T-cell (primary cell): ENCODE data around the gene PRDM16. TPM values are rescaled to one million over a fixed set of nuclear protein-coding genes. Genes with fewer than 3 reads are reported as not detected.

ENCODE experiments used
- ATAC-seq, 4 experiments: fragments of 200-7000 bp in 3 of 4; fragments of 150-1000 bp in 1 of 4; cut with Tn5 transposase; replicated peaks in 1 of 4; 1 replicate in 3 of 4; 2 replicates in 1 of 4; pipeline ENCODE4 v1.10.0; 2021; ENCODE audit warnings: moderate library complexity in 3 of 4, mild to moderate bottlenecking in 2 of 4, moderate number of reproducible peaks in 1 of 4
- CTCF ChIA-PET, 2 donors: fragments of 300-600 bp; sonication (Branson Sonifier 250); formaldehyde crosslinking; loops; one replicate each; lab custom pipeline; 2022; ENCODE audit warnings: antibody characterized with exemption in 2 of 2; lab: Charles Lee
- POLR2A ChIA-PET, 2 donors: fragments of 300-600 bp; sonication (Branson Sonifier 250); formaldehyde crosslinking; loops; one replicate each; lab custom pipeline; 2022; ENCODE audit warnings: antibody characterized with exemption in 2 of 2; lab: Charles Lee
- DNase-seq, 35 experiments: peaks; one replicate each; pipeline versions ENCODE4 v3.0.0 to v3.0.0-alpha.2; 2013 to 2023
- H3K27ac ChIP-seq: one replicate; pipeline ENCODE4 v1.5.1; 2013; ENCODE audit warnings: low read length
- H3K27me3 ChIP-seq, 2 experiments: replicated peaks in 1 of 2; 1 replicate in 1 of 2; 2 replicates in 1 of 2; pipeline versions ENCODE4 v1.6.1 to v1.7.0; 2013; ENCODE audit warnings: low read length in 1 of 2, mixed read lengths in 1 of 2; ENCODE audit not compliant: control insufficient read depth in 2 of 2, insufficient read depth in 2 of 2; ENCODE audit errors: extremely low read depth in 1 of 2
- H3K36me3 ChIP-seq, 2 donors: 1 replicate in 1 of 2; 2 replicates in 1 of 2; pipeline versions ENCODE4 v1.6.1 to v1.7.0; 2013; ENCODE audit warnings: low read length in 1 of 2; ENCODE audit not compliant: control insufficient read depth in 2 of 2, insufficient read depth in 1 of 2; ENCODE audit errors: extremely low read depth in 1 of 2
- H3K4me1 ChIP-seq, 2 experiments: 1 replicate in 1 of 2; 2 replicates in 1 of 2; pipeline versions ENCODE4 v1.6.1 to v1.7.0; 2013; ENCODE audit warnings: low read length in 2 of 2, mixed read lengths in 1 of 2; ENCODE audit not compliant: insufficient read depth in 2 of 2, control insufficient read depth in 1 of 2; ENCODE audit errors: extremely low read depth in 1 of 2
- H3K4me3 ChIP-seq, 2 donors: 1 replicate in 1 of 2; 2 replicates in 1 of 2; pipeline versions ENCODE4 v1.5.1 to v1.7.0; 2013; ENCODE audit warnings: mild to moderate bottlenecking in 2 of 2, low read length in 1 of 2, moderate library complexity in 1 of 2; ENCODE audit not compliant: control insufficient read depth in 1 of 2; ENCODE audit errors: extremely low read depth in 1 of 2
- H3K9me3 ChIP-seq: 2 replicates; pipeline ENCODE4 v1.7.0; 2013
- H3K27ac Mint-ChIP-seq, 2 donors: one replicate each; pipeline ENCODE4 v1.8.0; 2020 to 2021; ENCODE audit warnings: mild to moderate bottlenecking in 2 of 2, mixed read lengths in 2 of 2
- H3K27me3 Mint-ChIP-seq, 2 donors: one replicate each; pipeline ENCODE4 v1.8.0; 2021 to 2022; ENCODE audit warnings: mixed read lengths in 2 of 2
- H3K36me3 Mint-ChIP-seq: one replicate; pipeline ENCODE4 v1.8.0; 2021; ENCODE audit warnings: mixed read lengths
- H3K4me1 Mint-ChIP-seq, 3 donors: one replicate each; pipeline ENCODE4 v1.8.0; 2020 to 2022; ENCODE audit warnings: mixed read lengths in 3 of 3, mild to moderate bottlenecking in 1 of 3
- H3K4me3 Mint-ChIP-seq, 3 donors: one replicate each; pipeline ENCODE4 v1.8.0; 2020 to 2022; ENCODE audit warnings: mild to moderate bottlenecking in 3 of 3, mixed read lengths in 3 of 3, moderate library complexity in 3 of 3
- H3K9me3 Mint-ChIP-seq, 3 donors: one replicate each; pipeline ENCODE4 v1.8.0; 2020 to 2022; ENCODE audit warnings: mixed read lengths in 3 of 3
- WGBS: methylation state at CpG from one replicate; pipeline ENCODE4 v1.1.5; 2013; ENCODE audit warnings: missing lambda C conversion rate; ENCODE audit not compliant: insufficient coverage; 5-methylcytosine and 5-hydroxymethylcytosine counted together
- total RNA-seq, 35 experiments: library from RNA in 6 of 35; stranded (reverse) in 6 of 35; fragments of 120-200 nt in 1 of 35; gene quantifications; one replicate each; pipeline versions ENCODE4 v1.2.1 to v1.2.4 and lab custom pipeline; 2013 to 2026

PRDM16 gene
- total RNA-seq, 5 donors from 2014 or later (not counting 1 experiment from before 2014, with no cell fraction given): 0.15 to 0.70 (median 0.24) TPM; not detected in 1

GRCh38 chr1:3459940-3460671 is 391.1 kb downstream of the PRDM16 start:
- Histone ChIP-seq H3K36me3 (no peaks in the 10 kb centered on the region), H3K9me3 (no peaks in the 10 kb centered on the region), H3K27me3 (peaks cover 0 to 5% of the 10 kb centered on the region in 2 experiments), H3K4me1 (peaks cover 0 to 1% of the 10 kb centered on the region in 2 experiments), H3K27ac (no peak overlapping the region), H3K4me3 (no peak overlapping the region)
- H3K9me3 Mint-ChIP-seq: no peaks in the 10 kb centered on the region
- H3K4me3 Mint-ChIP-seq: no peak overlapping the region
- 83% methylated on average over 22 of the region's 23 CpGs for WGBS
- no peak for DNase-seq
- H3K36me3 Mint-ChIP-seq: no peaks in the 10 kb centered on the region
- H3K4me1 Mint-ChIP-seq: peaks cover 0 to 2% (median 0%) of the 10 kb centered on the region in 3 donors
- ChIA-PET CTCF (no interaction called here), POLR2A (no interaction called here)
- no peak overlapping the region for H3K27ac Mint-ChIP-seq
- H3K27me3 Mint-ChIP-seq: peaks cover 0 to 2% of the 10 kb centered on the region in 2 donors
- ATAC-seq: no peak

- CTCF ChIA-PET: no interaction called here
These were observed 391.7 kb downstream of the PRDM16 start for GRCh38 chr1:3460672-3461131.

GRCh38 chr1:3461238-3461933 is 392.4 kb downstream of the PRDM16 start:
- H3K9me3 ChIP-seq: no peaks in the 10 kb centered on the region
- H3K27me3 ChIP-seq: peaks cover 0 to 5% of the 10 kb centered on the region in 2 experiments
- no peak overlapping the region for H3K27ac ChIP-seq
- no peaks in the 10 kb centered on the region for H3K4me1 ChIP-seq
- ATAC-seq (no peak), DNase-seq (no peak)
- H3K36me3 ChIP-seq: no peaks in the 10 kb centered on the region
- CTCF ChIA-PET: no interaction called here
- Mint-ChIP-seq H3K36me3 (no peaks in the 10 kb centered on the region), H3K27ac (no peak overlapping the region), H3K4me3 (no peak overlapping the region), H3K27me3 (peaks cover 0 to 2% of the 10 kb centered on the region in 2 donors), H3K9me3 (no peaks in the 10 kb centered on the region), H3K4me1 (peaks cover 0 to 6% (median 5%) of the 10 kb centered on the region in 3 donors)
- POLR2A ChIA-PET: no interaction called here
- WGBS: 89% methylated on average over 27 of the region's 30 CpGs
- H3K4me3 ChIP-seq: no peak overlapping the region

More at GRCh38 chr1:3460672-3461131, 391.7 kb downstream of the PRDM16 start:
- peaks cover 0 to 5% of the 10 kb centered on the region in 2 experiments for H3K27me3 ChIP-seq
- 86% methylated on average over 10 of the region's 14 CpGs for WGBS
- no peak overlapping the region for H3K27ac ChIP-seq
- no peak overlapping the region for H3K4me3 Mint-ChIP-seq
- H3K27ac Mint-ChIP-seq: no peak overlapping the region
- ATAC-seq: no peak
- POLR2A ChIA-PET: no interaction called here
- DNase-seq: no peak
- no peaks in the 10 kb centered on the region for H3K36me3 ChIP-seq
- peaks cover 0 to 2% of the 10 kb centered on the region in 2 donors for H3K27me3 Mint-ChIP-seq
- no peak overlapping the region for H3K4me3 ChIP-seq
- no peaks in the 10 kb centered on the region for H3K9me3 Mint-ChIP-seq
- H3K9me3 ChIP-seq: no peaks in the 10 kb centered on the region
- H3K4me1 ChIP-seq: no peaks in the 10 kb centered on the region
- no peaks in the 10 kb centered on the region for H3K36me3 Mint-ChIP-seq
- H3K4me1 Mint-ChIP-seq: peaks cover 0 to 2% (median under 1%) of the 10 kb centered on the region in 3 donors

- Histone ChIP-seq H3K4me3 (no peak overlapping the region), H3K4me1 (no peaks in the 10 kb centered on the region), H3K27ac (no peak overlapping the region), H3K27me3 (peaks cover 0 to 8% of the 10 kb centered on the region in 2 experiments), H3K9me3 (no peaks in the 10 kb centered on the region), H3K36me3 (no peaks in the 10 kb centered on the region)
- CTCF ChIA-PET: no interaction called here
- Mint-ChIP-seq H3K9me3 (no peaks in the 10 kb centered on the region), H3K27me3 (peaks cover 0 to 3% of the 10 kb centered on the region in 2 donors), H3K4me1 (peaks cover 0 to 6% (median 5%) of the 10 kb centered on the region in 3 donors), H3K36me3 (no peaks in the 10 kb centered on the region), H3K4me3 (no peak overlapping the region), H3K27ac (no peak overlapping the region)
- no peak for ATAC-seq
- POLR2A ChIA-PET: no interaction called here
- WGBS: 86% methylated on average over 4 of the region's 13 CpGs
- DNase-seq: no peak
These were observed 392.9 kb downstream of the PRDM16 start for GRCh38 chr1:3461934-3462275.

GRCh38 chr1:3462356-3463012 is 393.5 kb downstream of the PRDM16 start:
- Histone ChIP-seq H3K4me3 (no peak overlapping the region), H3K9me3 (no peaks in the 10 kb centered on the region), H3K4me1 (no peaks in the 10 kb centered on the region), H3K36me3 (no peaks in the 10 kb centered on the region), H3K27me3 (peaks cover 0 to 9% of the 10 kb centered on the region in 2 experiments), H3K27ac (no peak overlapping the region)
- DNase-seq (no peak), ATAC-seq (no peak)
- ChIA-PET CTCF (no interaction called here), POLR2A (no interaction called here)
- Mint-ChIP-seq H3K4me3 (no peak overlapping the region), H3K27ac (no peak overlapping the region), H3K9me3 (no peaks in the 10 kb centered on the region), H3K36me3 (no peaks in the 10 kb centered on the region), H3K4me1 (peaks cover 0 to 6% (median 5%) of the 10 kb centered on the region in 3 donors), H3K27me3 (peaks cover 0 to 4% of the 10 kb centered on the region in 2 donors)
- WGBS: 61% methylated on average over 9 of the region's 16 CpGs

GRCh38 chr1:3463013-3463385 is 394.0 kb downstream of the PRDM16 start:
- H3K4me3 ChIP-seq: no peak overlapping the region
- H3K36me3 Mint-ChIP-seq: no peaks in the 10 kb centered on the region
- no peaks in the 10 kb centered on the region for H3K4me1 ChIP-seq
- ChIA-PET POLR2A (no interaction called here), CTCF (no interaction called here)
- H3K9me3 Mint-ChIP-seq: no peaks in the 10 kb centered on the region
- H3K9me3 ChIP-seq: no peaks in the 10 kb centered on the region
- H3K4me1 Mint-ChIP-seq: peaks cover 0 to 6% (median 5%) of the 10 kb centered on the region in 3 donors
- no peak overlapping the region for H3K27ac Mint-ChIP-seq
- no peak overlapping the region for H3K4me3 Mint-ChIP-seq
- H3K27me3 ChIP-seq: peaks cover 0 to 9% of the 10 kb centered on the region in 2 experiments
- no peak overlapping the region for H3K27ac ChIP-seq
- WGBS: 89% methylated on average over 20 of the region's 22 CpGs
- DNase-seq: no peak
- no peak for ATAC-seq
- no peaks in the 10 kb centered on the region for H3K36me3 ChIP-seq
- H3K27me3 Mint-ChIP-seq: peaks cover 0 to 4% of the 10 kb centered on the region in 2 donors
